GM12872 (cell line): Measurements from ENCODE around the gene VANGL2.

ENCODE experiments used
- TF ChIP-seq, protein P1 (sequence below): IDR thresholded peaks from 3 replicates; pipeline ENCODE4 v1.5.1; 2011; ENCODE audit warnings: low read depth, mild to moderate bottlenecking, low read length, moderate library complexity; ENCODE audit not compliant: insufficient read depth

The VANGL2 gene

DNA sequence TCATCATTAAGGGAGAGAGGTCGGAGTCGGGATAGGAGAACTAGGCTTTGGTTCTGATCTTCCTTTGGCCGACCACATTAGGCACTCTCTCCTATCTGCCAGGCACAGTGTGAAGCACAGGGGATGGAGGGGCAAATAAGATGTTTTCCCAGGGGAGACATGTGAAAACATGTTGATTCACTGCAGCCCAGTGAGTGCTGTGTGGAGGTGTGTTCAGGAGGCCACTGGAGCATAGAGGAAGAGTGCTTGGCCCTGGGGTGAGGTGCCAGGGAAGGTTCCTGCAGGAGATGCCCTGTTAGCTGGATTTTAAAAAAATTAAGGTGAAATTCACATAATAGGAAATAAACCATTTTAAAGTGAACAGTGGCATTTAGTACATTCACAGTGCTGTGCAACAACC is 3.7 kb downstream of the VANGL2 start:
- TF ChIP-seq, protein P1, sequence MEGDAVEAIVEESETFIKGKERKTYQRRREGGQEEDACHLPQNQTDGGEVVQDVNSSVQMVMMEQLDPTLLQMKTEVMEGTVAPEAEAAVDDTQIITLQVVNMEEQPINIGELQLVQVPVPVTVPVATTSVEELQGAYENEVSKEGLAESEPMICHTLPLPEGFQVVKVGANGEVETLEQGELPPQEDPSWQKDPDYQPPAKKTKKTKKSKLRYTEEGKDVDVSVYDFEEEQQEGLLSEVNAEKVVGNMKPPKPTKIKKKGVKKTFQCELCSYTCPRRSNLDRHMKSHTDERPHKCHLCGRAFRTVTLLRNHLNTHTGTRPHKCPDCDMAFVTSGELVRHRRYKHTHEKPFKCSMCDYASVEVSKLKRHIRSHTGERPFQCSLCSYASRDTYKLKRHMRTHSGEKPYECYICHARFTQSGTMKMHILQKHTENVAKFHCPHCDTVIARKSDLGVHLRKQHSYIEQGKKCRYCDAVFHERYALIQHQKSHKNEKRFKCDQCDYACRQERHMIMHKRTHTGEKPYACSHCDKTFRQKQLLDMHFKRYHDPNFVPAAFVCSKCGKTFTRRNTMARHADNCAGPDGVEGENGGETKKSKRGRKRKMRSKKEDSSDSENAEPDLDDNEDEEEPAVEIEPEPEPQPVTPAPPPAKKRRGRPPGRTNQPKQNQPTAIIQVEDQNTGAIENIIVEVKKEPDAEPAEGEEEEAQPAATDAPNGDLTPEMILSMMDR: no peak

GRCh38 chr1:160405331-160405877 is 5.0 kb downstream of the VANGL2 start:
- TF ChIP-seq, protein P1: no peak

GRCh38 chr1:160406131-160406968 is 6.0 kb downstream of the VANGL2 start:
- TF ChIP-seq, protein P1: no peak

GRCh38 chr1:160407839-160408801 is 7.8 kb downstream of the VANGL2 start:
- TF ChIP-seq, protein P1: no peak

DNA sequence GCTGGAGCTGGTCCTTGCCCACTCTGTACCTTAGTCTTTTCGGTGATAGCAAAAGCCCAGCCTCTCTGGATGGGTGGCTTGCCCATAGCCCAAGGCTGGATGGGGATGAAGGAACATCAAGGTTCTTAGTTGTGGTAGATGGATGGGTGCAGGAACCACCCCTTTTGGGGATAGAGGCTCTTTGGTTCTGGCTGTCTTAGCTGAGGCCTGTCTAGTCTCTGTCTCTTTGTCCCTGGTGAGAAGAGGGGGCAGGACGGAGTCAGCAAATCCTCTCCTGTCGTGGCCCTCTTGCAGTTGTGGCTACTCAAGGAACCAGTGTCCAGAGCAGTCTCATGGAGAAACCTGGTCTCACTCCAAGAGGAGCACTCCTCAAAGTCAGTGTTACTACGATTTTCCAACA is 8.5 kb downstream of the VANGL2 start:
- TF ChIP-seq, protein P1: no peak

DNA sequence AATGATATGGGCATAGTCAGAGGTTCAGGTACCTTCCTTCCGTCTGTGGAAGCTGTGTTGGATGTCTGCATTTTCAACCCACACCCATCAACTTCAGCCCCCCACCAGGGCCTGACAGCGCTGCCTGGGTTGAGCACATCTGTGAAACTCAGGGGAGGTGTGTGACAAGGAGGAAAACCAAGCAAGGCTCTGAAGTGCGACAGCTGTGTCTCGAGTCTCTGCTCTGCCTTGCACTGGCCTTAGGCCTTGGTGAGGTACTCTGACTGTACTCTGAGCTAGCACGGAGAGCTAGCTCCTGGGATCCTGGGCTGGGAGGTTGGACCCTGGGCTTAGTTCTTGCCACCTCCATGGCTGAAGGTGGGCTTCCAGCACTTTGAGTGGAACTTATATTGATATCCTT is 9.1 kb downstream of the VANGL2 start:
- TF ChIP-seq, protein P1: no peak
